Esophagus muscularis mucosa (tissue), 4 donors: Measurements from ENCODE around the gene CNTD1. TPM values are rescaled to one million over a fixed set of nuclear protein-coding genes. Genes with fewer than 3 reads are reported as not detected.

Experiments used
- DNase-seq: peaks from one replicate; pipeline ENCODE4 v3.0.0-alpha.2; 2017; ENCODE audit errors: extremely low spot score
- H3K27ac ChIP-seq, 4 donors: fragments of 200-600 bp; sonication (generic); replicated peaks in 1 of 4; 1 replicate in 3 of 4; 2 replicates in 1 of 4; pipeline ENCODE4 v1.5.1; 2016 to 2019; ENCODE audit warnings: mild to moderate bottlenecking in 1 of 4
- H3K27me3 ChIP-seq, 4 donors: fragments of 200-600 bp; sonication (generic); one replicate each; pipeline versions ENCODE4 v1.5.1 to v1.6.0; 2016 to 2019
- H3K36me3 ChIP-seq, 4 donors: fragments of 200-600 bp; sonication (generic); one replicate each; pipeline ENCODE4 v1.5.1; 2016 to 2019
- H3K4me1 ChIP-seq, 4 donors: fragments of 200-600 bp; sonication (generic); one replicate each; pipeline ENCODE4 v1.5.1; 2016 to 2019
- H3K4me3 ChIP-seq, 4 donors: fragments of 200-600 bp; sonication (generic); 1 replicate in 2 of 4; 2 replicates in 2 of 4; pipeline ENCODE4 v1.5.1; 2016 to 2019; ENCODE audit warnings: mild to moderate bottlenecking in 4 of 4, moderate library complexity in 1 of 4
- H3K9me3 ChIP-seq, 4 donors: fragments of 200-600 bp; sonication (generic); 1 replicate in 3 of 4; 2 replicates in 1 of 4; pipeline ENCODE4 v1.5.1; 2016 to 2019
- EP300 ChIP-seq: sonication (generic); formaldehyde crosslinking; IDR thresholded peaks from one replicate; pipeline ENCODE4 v1.6.1; 2017; ENCODE audit warnings: antibody characterized with exemption
- POLR2A ChIP-seq: fragments of 450-650 bp; IDR thresholded peaks from one replicate; pipeline ENCODE4 v1.6.1; 2017; ENCODE audit warnings: antibody characterized with exemption, moderate library complexity, mild to moderate bottlenecking, low read depth
- POLR2AphosphoS5 ChIP-seq, 2 donors: sonication (generic); formaldehyde crosslinking; IDR thresholded peaks; one replicate each; pipeline ENCODE4 v1.6.1; 2017; ENCODE audit warnings: antibody characterized with exemption in 2 of 2
- WGBS: methylation state at CpG from one replicate; pipeline ENCODE4 v1.1.5; 2018; 5-methylcytosine and 5-hydroxymethylcytosine counted together
- intact Hi-C: fragments of 100-400 bp; cut with DNase I; formaldehyde crosslinking; loops from one replicate; pipeline ENCODE4 v1.15.1; 2023
- total RNA-seq, 4 donors: library from RNA; depleted of rRNA; stranded (reverse); fragments of >200 nt; gene quantifications; one replicate each; pipeline versions ENCODE4 v1.1.0 to v1.2.1, GENCODE V29; 2016
- TF ChIP-seq, protein P1 (sequence below), 3 experiments: fragments of 200-600 bp in 2 of 3; fragments of 450-650 bp in 1 of 3; sonication (generic) in 2 of 3; IDR thresholded peaks; one replicate each; pipeline ENCODE4 v1.5.1; 2017 to 2019; ENCODE audit warnings: antibody characterized with exemption in 3 of 3, mild to moderate bottlenecking in 2 of 3, moderate library complexity in 1 of 3

Gene CNTD1
- total RNA-seq, 4 donors from 2014 or later, result 0.50 to 3.9 (median 0.57) TPM; not detected in 1

DNA sequence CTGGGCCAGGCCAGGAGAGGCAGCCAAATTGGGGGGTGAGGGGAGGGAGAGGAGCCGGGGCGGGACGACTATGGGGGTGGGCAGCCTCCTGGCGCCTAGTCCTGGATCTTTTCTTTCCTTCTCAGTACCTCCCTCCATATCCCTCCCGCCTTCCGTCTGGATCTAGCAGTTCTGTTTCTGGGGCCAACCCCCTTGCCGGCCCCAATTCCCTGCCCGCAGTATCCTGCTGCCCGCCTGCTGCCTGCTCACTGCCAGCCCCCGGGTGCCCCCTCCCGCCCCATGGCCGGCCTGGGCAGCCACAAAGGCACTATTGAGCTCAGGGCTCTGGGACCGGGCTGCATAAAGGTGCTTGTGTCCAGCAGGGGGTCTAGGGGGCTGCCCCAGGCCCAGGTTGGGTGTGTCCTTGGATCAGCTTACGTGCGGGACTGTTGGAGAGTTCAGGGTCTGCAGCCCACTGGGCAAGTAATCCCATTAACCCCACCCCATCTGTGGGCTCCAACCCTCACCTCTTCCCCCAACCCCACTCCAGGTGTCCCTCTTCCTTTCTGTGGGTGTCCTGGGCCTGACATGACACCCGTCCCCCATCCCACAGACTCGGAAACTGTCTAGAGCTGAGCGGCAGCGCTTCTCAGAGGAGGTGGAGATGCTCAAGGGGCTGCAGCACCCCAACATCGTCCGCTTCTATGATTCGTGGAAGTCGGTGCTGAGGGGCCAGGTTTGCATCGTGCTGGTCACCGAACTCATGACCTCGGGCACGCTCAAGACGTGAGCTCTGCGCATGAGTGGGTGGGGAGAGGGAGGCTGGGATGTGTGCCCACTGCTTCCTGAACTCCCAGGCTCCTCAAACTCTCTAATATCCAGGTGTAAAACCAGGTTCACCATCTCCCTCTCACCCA lies 16.2 kb upstream of the CNTD1 start:
- no peak for DNase-seq
- peak overlapping the region; percentile 25 to 61 (median 58) for H3K4me3 ChIP-seq
- WGBS, result 66% methylated on average over 24 of the region's 29 CpGs
- no peaks in the 10 kb centered on the region for H3K9me3 ChIP-seq
- peaks cover 20 to 55% (median 51%) of the 10 kb centered on the region in 4 donors for H3K4me1 ChIP-seq
- TF ChIP-seq POLR2A (no peak), POLR2AphosphoS5 (IDR thresholded peaks at IDR 0.05) (no peak), EP300 (no peak)
- TF ChIP-seq, protein P1, sequence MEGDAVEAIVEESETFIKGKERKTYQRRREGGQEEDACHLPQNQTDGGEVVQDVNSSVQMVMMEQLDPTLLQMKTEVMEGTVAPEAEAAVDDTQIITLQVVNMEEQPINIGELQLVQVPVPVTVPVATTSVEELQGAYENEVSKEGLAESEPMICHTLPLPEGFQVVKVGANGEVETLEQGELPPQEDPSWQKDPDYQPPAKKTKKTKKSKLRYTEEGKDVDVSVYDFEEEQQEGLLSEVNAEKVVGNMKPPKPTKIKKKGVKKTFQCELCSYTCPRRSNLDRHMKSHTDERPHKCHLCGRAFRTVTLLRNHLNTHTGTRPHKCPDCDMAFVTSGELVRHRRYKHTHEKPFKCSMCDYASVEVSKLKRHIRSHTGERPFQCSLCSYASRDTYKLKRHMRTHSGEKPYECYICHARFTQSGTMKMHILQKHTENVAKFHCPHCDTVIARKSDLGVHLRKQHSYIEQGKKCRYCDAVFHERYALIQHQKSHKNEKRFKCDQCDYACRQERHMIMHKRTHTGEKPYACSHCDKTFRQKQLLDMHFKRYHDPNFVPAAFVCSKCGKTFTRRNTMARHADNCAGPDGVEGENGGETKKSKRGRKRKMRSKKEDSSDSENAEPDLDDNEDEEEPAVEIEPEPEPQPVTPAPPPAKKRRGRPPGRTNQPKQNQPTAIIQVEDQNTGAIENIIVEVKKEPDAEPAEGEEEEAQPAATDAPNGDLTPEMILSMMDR (IDR thresholded peaks at IDR 0.05), result no peak
- intact Hi-C loops, result loop anchor here (5.0 kb wide), 1 partner anchor 40 kb away; the partner anchor contains the start of gene BECN1
- peaks cover 0 to 76% (median 16%) of the 10 kb centered on the region in 4 donors for H3K27me3 ChIP-seq
- H3K27ac ChIP-seq, result peak overlapping the region in 3 of 4 donors; percentile 23 to 45 (median 44)
- peaks cover 12 to 23% (median 23%) of the 10 kb centered on the region in 4 donors for H3K36me3 ChIP-seq

DNA sequence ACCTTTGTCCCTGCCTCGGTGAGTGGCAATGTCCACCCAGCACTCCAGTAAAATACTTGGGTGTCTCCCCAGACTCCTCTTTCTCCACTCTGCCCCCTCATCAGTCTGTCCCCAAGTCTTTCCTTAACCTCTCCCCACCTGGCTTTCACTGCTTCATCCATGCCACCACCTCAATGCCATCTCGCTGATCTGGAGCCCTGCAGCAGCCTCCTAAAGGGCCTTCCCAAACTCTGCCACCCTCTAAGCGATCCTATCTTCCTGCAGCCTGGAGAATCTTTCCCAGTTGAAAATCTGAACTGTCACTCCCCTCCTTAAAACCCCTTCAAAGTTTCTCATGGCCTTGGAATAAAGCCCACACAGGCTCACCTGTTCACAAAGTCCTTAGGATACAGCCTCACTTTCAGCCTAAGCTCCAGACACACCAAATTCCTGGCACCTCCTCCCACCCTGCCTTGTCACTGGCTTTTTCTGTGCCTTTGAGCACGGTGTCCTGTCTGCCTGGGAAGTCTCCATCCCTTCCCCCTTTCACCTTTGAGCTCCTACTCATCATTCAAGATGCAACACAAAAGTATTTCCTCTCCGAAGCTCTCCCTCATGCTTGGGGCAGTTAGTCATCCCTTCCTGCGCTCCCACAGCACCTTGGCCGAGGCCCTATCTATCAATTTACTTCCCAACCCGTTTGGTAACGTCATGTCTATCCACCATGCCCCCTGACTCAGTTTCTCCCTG lies 15.4 kb upstream of the CNTD1 start:
- Histone ChIP-seq H3K4me1 (peaks cover 20 to 55% (median 51%) of the 10 kb centered on the region in 4 donors), H3K27ac (no peak overlapping the region), H3K9me3 (no peaks in the 10 kb centered on the region), H3K4me3 (no peak overlapping the region), H3K36me3 (peaks cover 12 to 16% (median 15%) of the 10 kb centered on the region in 4 donors), H3K27me3 (peaks cover 0 to 80% (median 16%) of the 10 kb centered on the region in 4 donors)
- intact Hi-C loops, result loop anchor here (5.0 kb wide), 1 partner anchor 39 kb away; the partner anchor contains the start of gene BECN1
- WGBS, result 40% methylated on average over 9 of the region's 9 CpGs
- no peak for DNase-seq
- TF ChIP-seq POLR2AphosphoS5 (IDR thresholded peaks at IDR 0.05), result no peak
- TF ChIP-seq POLR2A, result no peak
- TF ChIP-seq, protein P1 (IDR thresholded peaks at IDR 0.05), result no peak
- TF ChIP-seq EP300, result no peak

DNA sequence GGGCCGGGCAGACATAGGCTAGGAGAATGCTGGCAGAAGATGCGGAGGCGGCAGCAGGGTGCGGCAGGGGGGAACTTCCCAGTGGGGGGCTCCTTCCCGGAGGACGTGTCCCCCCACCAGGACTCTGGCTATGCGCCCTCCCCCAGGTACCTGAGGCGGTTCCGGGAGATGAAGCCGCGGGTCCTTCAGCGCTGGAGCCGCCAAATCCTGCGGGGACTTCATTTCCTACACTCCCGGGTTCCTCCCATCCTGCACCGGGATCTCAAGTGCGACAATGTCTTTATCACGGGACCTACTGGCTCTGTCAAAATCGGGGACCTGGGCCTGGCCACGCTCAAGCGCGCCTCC lies 14.9 kb upstream of the CNTD1 start:
- Histone ChIP-seq H3K9me3 (no peaks in the 10 kb centered on the region), H3K4me1 (peaks cover 20 to 55% (median 51%) of the 10 kb centered on the region in 4 donors), H3K4me3 (no peak overlapping the region), H3K36me3 (peaks cover 8 to 11% (median 9%) of the 10 kb centered on the region in 4 donors), H3K27me3 (peaks cover 0 to 80% (median 16%) of the 10 kb centered on the region in 4 donors), H3K27ac (no peak overlapping the region)
- WGBS, result 45% methylated on average over 15 of the region's 22 CpGs
- intact Hi-C loops, result loop anchor here (5.0 kb wide), 1 partner anchor 39 kb away; the partner anchor contains the start of gene BECN1
- no peak for DNase-seq
- no peak for TF ChIP-seq POLR2AphosphoS5 (IDR thresholded peaks at IDR 0.05)
- no peak for TF ChIP-seq EP300
- no peak for TF ChIP-seq POLR2A

DNA sequence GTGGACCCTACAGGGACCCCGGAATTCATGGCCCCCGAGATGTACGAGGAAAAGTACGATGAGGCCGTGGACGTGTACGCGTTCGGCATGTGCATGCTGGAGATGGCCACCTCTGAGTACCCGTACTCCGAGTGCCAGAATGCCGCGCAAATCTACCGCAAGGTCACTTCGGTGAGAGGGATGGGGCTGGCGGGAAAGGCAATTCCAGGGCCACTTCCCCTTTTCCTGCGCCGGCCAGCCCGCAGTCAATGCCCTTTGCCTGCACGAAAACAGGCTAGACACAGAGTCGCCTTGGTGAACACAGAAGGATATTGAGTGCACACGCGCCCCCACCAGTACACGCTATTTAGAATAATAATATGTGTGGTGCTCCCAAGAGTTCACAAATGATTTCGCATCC lies 14.3 kb upstream of the CNTD1 start:
- 30% methylated on average over 12 of the region's 25 CpGs for WGBS
- H3K27me3 ChIP-seq, result peaks cover 0 to 80% (median 16%) of the 10 kb centered on the region in 4 donors
- no peaks in the 10 kb centered on the region for H3K9me3 ChIP-seq
- no peak overlapping the region for H3K4me3 ChIP-seq
- intact Hi-C loops, result loop anchor here (5.0 kb wide), 1 partner anchor 38 kb away; the partner anchor contains the start of gene BECN1
- peaks cover 1 to 4% (median 3%) of the 10 kb centered on the region in 4 donors for H3K36me3 ChIP-seq
- peaks cover 20 to 55% (median 51%) of the 10 kb centered on the region in 4 donors for H3K4me1 ChIP-seq
- DNase-seq, result no peak
- H3K27ac ChIP-seq, result no peak overlapping the region
- TF ChIP-seq POLR2A (no peak), EP300 (no peak), POLR2AphosphoS5 (IDR thresholded peaks at IDR 0.05) (no peak)
- TF ChIP-seq, protein P1 (IDR thresholded peaks at IDR 0.05), result no peak
